DMS 273 (cell line): ENCODE measurements around the gene ESD.
"Not testable (repeated sequence)": the region's sequence is repeated elsewhere in the genome, so short reads cannot be mapped to it uniquely, and the experiment has no call there.

Experiments
- DNase-seq: peaks from one replicate; lab custom pipeline; 2025; ENCODE audit not compliant: unreplicated experiment; lab: John Stamatoyannopoulos, UW

The ESD gene, protein sequence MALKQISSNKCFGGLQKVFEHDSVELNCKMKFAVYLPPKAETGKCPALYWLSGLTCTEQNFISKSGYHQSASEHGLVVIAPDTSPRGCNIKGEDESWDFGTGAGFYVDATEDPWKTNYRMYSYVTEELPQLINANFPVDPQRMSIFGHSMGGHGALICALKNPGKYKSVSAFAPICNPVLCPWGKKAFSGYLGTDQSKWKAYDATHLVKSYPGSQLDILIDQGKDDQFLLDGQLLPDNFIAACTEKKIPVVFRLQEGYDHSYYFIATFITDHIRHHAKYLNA

GRCh38 chr13:46796515-46797474 lies at the start of gene ESD:
ESD (minus strand) TSS chr13:46797161; CDS start chr13:46791413, 5,748 bp downstream.
- DNase-seq: peak; percentile 93

GRCh38 chr13:46846726-46847125 lies 49.8 kb upstream of the ESD start:
- no peak for DNase-seq

- DNase-seq: no peak
Observed at GRCh38 chr13:46845146-46845545, 48.2 kb upstream of the ESD start.

DNA sequence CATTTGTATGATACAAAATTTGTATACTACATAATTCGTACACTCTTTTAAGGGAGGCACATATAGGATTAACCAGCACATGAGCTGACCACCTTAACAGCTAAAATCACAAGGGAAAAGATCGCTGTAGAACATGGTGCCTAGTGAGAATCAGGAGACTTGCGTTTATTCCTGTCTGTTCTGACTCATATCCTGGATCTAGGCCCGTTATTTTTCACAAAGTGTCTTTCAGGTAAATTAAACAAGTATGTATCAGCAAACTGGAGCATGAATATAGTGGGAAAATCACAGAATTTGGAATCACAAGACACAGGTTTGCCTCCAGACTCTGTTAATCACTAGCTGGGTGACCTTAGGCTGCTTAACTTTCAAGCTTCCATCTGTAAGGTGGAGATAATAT lies 47.5 kb upstream of the ESD start:
- DNase-seq: no peak

DNA sequence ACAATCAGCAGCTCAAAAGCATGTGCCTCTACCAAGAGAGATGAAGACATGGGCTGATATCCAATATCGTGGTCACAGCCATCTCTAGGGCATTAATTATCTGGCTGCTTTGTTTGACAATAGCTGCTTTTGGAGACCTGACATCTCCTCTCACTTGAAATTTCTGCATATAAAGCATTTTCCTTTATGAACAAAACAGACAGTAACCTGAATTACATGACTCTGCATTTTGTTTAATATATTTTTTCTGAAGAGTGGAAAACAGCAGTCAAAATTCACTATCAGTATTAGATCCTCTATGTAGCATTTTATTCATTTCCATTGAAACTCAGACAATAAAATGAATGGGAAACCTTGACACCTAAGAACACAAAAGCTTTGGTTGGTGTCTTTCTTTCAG lies 42.4 kb upstream of the ESD start:
- no peak for DNase-seq

- no peak for DNase-seq
Observed at GRCh38 chr13:46834657-46835056, 37.7 kb upstream of the ESD start.

DNA sequence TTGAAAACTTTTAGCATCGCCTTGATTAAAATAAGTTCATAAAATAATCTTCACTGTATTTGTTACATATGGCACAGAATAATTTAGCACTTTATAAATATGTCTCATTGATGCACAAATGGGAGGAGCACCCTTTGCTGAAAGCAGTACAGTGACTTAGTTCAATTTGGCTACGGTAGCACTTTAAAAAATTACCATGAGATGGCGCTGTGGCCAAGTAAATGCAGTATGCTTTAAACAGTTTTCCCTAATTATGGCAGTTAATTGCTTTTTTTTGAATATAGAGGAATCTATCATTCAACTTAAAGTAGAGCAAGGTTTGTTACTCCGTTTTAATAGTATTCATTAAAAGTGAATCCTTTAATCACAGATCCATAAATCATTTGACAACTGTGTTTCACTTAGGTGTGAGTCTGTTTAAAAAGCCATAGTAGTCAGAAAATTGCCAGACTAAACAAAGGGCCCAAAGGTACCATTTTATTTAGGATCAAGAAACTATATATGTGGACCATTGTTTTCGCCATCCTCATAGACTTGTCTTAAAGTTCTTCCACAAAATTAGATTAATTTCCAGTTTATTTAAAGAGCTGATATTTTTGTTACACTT lies 34.7 kb upstream of the ESD start:
- peak; percentile 66 for DNase-seq

GRCh38 chr13:46830405-46831005 lies 33.5 kb upstream of the ESD start:
- no peak for DNase-seq

- no peak for DNase-seq
Observed at GRCh38 chr13:46822551-46822950, 25.6 kb upstream of the ESD start.

DNA sequence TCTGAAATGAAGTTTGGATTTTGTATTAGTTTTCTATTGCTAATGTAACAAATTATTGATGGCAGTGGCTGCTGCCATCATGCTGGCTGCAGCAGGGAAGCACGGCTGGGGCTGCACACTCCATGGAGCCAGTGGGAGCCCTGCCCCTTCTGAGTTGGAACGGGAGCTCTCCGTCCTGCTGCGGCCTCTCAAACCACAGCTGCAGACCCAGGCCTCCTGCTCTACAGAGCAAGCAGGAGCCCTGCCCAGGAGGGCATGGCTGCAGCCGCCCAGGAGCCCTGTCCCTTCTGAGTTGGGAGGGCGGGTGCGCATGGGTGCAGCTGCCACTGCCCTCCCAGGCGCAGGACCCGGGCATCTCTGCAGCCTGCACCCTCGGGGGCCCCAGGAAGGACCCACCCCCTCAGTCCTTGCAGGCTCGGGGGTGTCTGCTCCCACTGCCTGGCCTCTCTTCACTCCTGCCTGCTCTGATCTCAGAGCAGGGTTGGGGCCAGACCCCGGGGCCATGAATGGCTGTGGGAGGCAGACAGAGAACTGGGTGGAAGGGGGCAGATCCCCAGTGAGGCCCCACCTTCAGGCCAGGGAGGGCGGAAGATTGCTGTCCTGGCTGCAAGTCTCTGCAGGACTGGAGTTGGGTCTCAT lies 21.0 kb upstream of the ESD start:
- DNase-seq: no peak

DNA sequence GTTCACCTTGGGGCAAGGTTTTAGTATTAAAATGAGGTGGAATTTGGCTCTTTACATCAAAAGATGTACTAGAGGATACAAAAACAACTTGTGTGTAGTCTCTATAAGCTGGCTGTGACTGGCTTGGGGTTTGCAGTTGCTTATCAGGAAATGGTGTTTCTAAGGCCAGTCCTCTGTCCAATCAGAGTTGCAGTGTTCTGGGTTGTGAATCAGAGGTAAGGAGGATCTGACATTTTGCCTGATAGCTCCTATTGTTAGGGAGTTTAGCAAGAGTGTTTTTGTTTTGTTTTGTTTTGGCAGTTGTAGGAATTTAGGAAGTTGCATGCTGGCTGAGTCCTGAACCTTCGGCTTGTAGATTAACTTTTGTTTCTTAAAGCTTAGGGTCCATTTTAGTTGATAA lies 20.1 kb upstream of the ESD start:
- no peak for DNase-seq

- DNase-seq: no peak
Observed at GRCh38 chr13:46816371-46816770, 19.4 kb upstream of the ESD start.

- DNase-seq: no peak
Observed at GRCh38 chr13:46812301-46812797, 15.4 kb upstream of the ESD start.

GRCh38 chr13:46810440-46810839 lies 13.5 kb upstream of the ESD start:
- DNase-seq: no peak

DNA sequence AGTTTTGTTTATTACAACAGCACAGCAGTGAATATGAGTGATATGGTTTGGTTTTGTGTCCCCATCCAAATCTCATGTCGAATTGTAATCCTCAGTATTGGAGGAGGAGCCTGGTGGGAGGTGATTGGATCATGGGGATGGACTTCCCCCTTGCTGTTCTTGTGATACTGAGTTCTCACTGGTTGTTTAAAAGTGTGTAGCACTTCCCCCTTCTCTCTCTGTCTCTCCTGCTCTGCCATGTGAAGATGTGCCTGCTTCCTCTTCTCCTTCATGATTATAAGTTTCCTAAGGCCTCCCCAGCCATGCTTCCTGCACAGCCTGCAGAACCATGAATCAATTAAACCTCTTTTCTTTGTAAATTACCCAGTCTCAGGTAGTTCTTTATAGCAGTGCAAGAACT lies 8.0 kb upstream of the ESD start:
- DNase-seq: not testable (repeated sequence)

- no peak for DNase-seq
Observed at GRCh38 chr13:46804391-46804815, 7.4 kb upstream of the ESD start.

DNA sequence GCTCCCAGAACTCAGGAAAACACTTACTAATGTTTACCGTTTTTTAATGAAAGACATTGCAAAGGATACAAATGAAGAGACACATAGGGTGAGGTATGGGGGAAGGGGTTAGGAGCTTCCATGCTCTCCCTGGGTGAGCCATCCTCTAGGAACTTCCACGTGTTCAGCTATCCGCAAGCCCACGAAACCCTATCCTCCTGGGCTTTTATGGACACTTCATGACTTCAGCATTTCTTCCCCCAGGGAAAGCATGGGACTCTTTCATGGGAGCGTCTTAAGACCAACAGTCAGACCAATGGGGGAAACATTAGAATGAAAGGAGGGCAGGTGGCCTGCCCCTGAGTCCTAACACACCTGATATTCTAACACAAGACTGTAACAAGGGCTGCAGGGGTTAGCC lies 6.6 kb upstream of the ESD start:
- no peak for DNase-seq

DNA sequence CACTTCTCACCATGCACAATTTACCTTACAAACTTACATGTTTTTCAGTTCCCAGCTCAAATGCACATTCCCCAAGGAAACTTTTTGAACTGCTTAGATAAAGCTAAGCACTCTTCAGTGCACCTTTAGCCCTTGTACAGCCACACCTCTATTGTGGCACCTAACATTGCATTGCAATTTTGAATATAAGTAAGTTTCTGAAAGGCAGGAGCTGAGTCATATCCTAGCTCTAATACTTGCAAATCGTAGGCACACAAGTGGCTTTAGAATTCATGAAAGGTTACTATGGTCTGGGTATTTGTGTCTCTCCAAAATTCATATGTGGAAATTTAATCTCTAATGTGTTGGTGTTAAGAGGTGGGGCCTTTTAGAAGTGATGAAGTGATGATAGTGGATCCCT lies 4.9 kb upstream of the ESD start:
- no peak for DNase-seq

- DNase-seq: no peak
Observed at GRCh38 chr13:46799139-46799538, 2.2 kb upstream of the ESD start.

DNA sequence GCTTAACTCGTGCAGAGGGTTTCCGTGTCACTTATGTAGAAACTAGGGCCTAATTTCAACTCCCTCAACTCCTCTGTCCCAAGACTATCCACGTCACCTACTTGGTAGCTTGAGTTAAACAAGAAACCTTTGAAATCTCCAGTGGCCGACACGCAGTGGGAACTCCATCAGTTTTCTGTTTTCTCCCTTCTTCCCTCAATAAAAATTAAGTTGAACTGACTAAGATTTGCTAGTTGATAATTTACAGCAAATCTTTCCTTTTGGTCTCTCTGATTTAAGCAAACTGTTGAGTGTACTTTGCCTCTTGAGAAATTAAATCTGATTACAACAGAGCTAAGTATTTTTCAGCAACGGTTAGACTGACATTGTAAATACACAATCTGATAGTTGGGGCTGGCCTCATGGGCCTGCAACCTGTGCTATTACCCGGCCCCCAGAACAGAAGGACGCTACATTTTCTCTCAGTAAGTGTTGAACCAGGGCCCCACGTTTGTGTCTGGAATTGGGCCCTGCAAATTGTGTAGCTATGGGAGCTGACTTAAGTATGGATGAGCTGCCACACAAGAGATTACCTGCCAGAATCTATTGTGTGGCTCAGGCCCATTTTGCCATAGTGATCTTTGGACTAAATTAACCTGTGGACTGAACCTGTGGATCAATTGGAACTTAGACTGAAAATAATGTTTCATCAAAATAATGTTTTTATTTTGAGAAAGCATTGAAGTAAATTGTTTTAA lies 708 bp upstream of the ESD start:
- DNase-seq: peak; percentile 6
